Colonic mucosa (tissue), 4 donors: Measurements from ENCODE around the gene FAM53A. TPM values are rescaled to one million over a fixed set of nuclear protein-coding genes. Genes with fewer than 3 reads are reported as not detected.

Source experiments
- DNase-seq: peaks from one replicate; pipeline ENCODE4 v3.0.0-alpha.2; 2020
- H3K27ac ChIP-seq: fragments of 200-600 bp; one replicate; pipeline ENCODE4 v1.8.0; 2021
- H3K27me3 ChIP-seq: fragments of 200-600 bp; one replicate; pipeline ENCODE4 v1.8.0; 2021
- H3K36me3 ChIP-seq: fragments of 200-600 bp; one replicate; pipeline ENCODE4 v1.8.0; 2021
- H3K4me1 ChIP-seq: fragments of 200-600 bp; one replicate; pipeline ENCODE4 v1.8.0; 2021; ENCODE audit warnings: mild to moderate bottlenecking
- H3K4me3 ChIP-seq: fragments of 200-600 bp; one replicate; pipeline ENCODE4 v1.8.0; 2021
- H3K9ac ChIP-seq, 2 donors: one replicate each; pipeline ENCODE4 v1.7.0; 2013; ENCODE audit warnings: control low read depth in 2 of 2, low read depth in 2 of 2, low read length in 2 of 2
- H3K9me3 ChIP-seq: fragments of 200-600 bp; one replicate; pipeline ENCODE4 v1.8.0; 2021
- intact Hi-C: fragments of 100-400 bp; cut with DNase I; formaldehyde crosslinking; loops from one replicate; pipeline ENCODE4 v1.14.1; 2022
- total RNA-seq, 2 donors: library from RNA; stranded (reverse); fragmentation: NEBNext Ultra II Directional in 1 of 2; extraction: Animal tissue kit (Norgen Biotek cat#: 25700) in 1 of 2; gene quantifications; one replicate each; pipeline ENCODE4 v1.2.1, GENCODE V29; 2021
- TF ChIP-seq, protein P1 (sequence below): fragments of 200-600 bp; IDR thresholded peaks from one replicate; pipeline ENCODE4 v1.8.0; 2022; ENCODE audit warnings: antibody characterized with exemption, mild to moderate bottlenecking
- donor health status: healthy.
- donor health status: DM: no; HTN: no; CAD: no.
- donor health status: DM: no; HTN: no; CAD: no.

Gene FAM53A
- total RNA-seq, 2 donors from 2014 or later: 0.86 to 1.5 TPM

GRCh38 chr4:1720163-1720983 lies 36.3 kb upstream of the FAM53A start:
- Histone ChIP-seq H3K27me3 (no peaks in the 10 kb centered on the region), H3K9me3 (no peaks in the 10 kb centered on the region), H3K4me3 (peak overlapping the region; percentile 87), H3K36me3 (no peaks in the 10 kb centered on the region), H3K27ac (peak overlapping the region; percentile 98), H3K4me1 (peaks cover 22% of the 10 kb centered on the region), H3K9ac (peak overlapping the region; percentile 94 to 98)
- intact Hi-C loops: loop anchor here (10.0 kb wide), 1 partner anchor 366 kb away; no protein-coding TSS in a partner anchor
- peak; percentile 61 for DNase-seq
- TF ChIP-seq, protein P1, sequence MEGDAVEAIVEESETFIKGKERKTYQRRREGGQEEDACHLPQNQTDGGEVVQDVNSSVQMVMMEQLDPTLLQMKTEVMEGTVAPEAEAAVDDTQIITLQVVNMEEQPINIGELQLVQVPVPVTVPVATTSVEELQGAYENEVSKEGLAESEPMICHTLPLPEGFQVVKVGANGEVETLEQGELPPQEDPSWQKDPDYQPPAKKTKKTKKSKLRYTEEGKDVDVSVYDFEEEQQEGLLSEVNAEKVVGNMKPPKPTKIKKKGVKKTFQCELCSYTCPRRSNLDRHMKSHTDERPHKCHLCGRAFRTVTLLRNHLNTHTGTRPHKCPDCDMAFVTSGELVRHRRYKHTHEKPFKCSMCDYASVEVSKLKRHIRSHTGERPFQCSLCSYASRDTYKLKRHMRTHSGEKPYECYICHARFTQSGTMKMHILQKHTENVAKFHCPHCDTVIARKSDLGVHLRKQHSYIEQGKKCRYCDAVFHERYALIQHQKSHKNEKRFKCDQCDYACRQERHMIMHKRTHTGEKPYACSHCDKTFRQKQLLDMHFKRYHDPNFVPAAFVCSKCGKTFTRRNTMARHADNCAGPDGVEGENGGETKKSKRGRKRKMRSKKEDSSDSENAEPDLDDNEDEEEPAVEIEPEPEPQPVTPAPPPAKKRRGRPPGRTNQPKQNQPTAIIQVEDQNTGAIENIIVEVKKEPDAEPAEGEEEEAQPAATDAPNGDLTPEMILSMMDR: no peak

DNA sequence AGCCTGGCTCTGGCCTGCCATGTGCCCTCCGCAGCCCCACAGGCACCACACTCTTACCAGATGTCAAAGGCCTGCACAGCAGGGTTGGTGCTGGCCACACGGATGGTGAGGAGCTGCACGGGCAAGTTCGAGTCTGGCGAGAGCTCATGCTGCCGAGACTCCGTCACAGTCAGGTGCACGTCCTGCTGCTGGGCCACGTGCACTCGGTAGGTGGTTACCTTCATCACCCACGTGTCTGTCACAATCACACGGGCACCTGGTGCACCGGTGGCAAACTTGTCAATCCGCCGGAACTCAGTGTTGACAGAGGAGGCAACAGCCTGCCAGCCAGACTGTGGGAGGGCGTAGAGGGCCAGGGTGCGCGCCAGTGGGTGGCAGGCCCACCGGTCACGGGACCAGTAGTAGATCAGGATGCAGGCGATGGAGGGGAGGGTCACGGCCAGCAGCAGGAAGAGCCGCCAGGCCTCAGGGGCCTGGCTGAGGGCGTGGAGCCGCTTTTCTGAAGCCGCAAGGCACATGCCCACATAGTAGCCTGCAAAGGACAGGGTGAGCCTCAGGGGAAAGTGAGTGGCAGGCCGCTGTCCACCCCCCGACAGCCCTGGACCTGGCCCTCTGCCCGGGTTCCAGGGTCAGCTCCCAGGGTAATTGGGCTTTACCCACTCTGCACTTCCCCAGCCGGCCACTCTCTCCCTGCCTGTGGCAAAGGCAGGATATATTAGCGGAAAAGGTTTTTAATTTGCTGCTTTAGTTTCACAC lies 34.2 kb upstream of the FAM53A start:
- Histone ChIP-seq H3K27ac (no peak overlapping the region), H3K9ac (no peak overlapping the region), H3K4me1 (peaks cover 37% of the 10 kb centered on the region)

GRCh38 chr4:1717129-1718094 lies 33.3 kb upstream of the FAM53A start:
- Histone ChIP-seq H3K27ac (no peak overlapping the region), H3K9ac (no peak overlapping the region), H3K27me3 (no peaks in the 10 kb centered on the region), H3K4me1 (peaks cover 32% of the 10 kb centered on the region), H3K9me3 (no peaks in the 10 kb centered on the region), H3K36me3 (no peaks in the 10 kb centered on the region), H3K4me3 (no peak overlapping the region)
- TF ChIP-seq, protein P1: no peak
- DNase-seq: no peak
- intact Hi-C loops: no loop called here

More for the DNA sequence above, 34.2 kb upstream of the FAM53A start:
- DNase-seq: no peak
- Histone ChIP-seq H3K27me3 (no peaks in the 10 kb centered on the region), H3K9me3 (no peaks in the 10 kb centered on the region), H3K36me3 (no peaks in the 10 kb centered on the region), H3K4me3 (no peak overlapping the region)
- intact Hi-C loops: no loop called here
- TF ChIP-seq, protein P1: no peak

- no peak overlapping the region for H3K27ac ChIP-seq
- no peak for DNase-seq
Measured at GRCh38 chr4:1716065-1716945, 32.2 kb upstream of the FAM53A start.

More at GRCh38 chr4:1716065-1716945, 32.2 kb upstream of the FAM53A start:
- no peak overlapping the region for H3K4me3 ChIP-seq
- no peaks in the 10 kb centered on the region for H3K36me3 ChIP-seq
- H3K4me1 ChIP-seq: peaks cover 24% of the 10 kb centered on the region
- no peak overlapping the region for H3K9ac ChIP-seq
- no peaks in the 10 kb centered on the region for H3K9me3 ChIP-seq
- intact Hi-C loops: no loop called here
- TF ChIP-seq, protein P1: no peak
- H3K27me3 ChIP-seq: no peaks in the 10 kb centered on the region
